CD4-positive, alpha-beta T cell (primary cell): ENCODE data around the gene VWDE. TPM values are rescaled to one million over a fixed set of nuclear protein-coding genes. Genes with fewer than 3 reads are reported as not detected.
"Not testable (repeated sequence)": the region's sequence is repeated elsewhere in the genome, so short reads cannot be mapped to it uniquely, and the experiment has no call there.

Experiments used
- ATAC-seq: fragments of 200-7000 bp; cut with Tn5 transposase; one replicate; pipeline ENCODE4 v1.10.0; 2022; ENCODE audit warnings: mild to moderate bottlenecking; ENCODE audit not compliant: poor library complexity
- CTCF ChIA-PET: fragments of 350-600 bp; sonication (Branson Sonifier 250); formaldehyde crosslinking; loops from one replicate; lab custom pipeline; 2021; ENCODE audit warnings: antibody characterized with exemption, inconsistent platforms; lab: Charles Lee
- POLR2A ChIA-PET: fragments of 350-600 bp; sonication (Branson Sonifier 250); formaldehyde crosslinking; loops from one replicate; lab custom pipeline; 2021; ENCODE audit warnings: antibody characterized with exemption, inconsistent platforms; lab: Charles Lee
- DNase-seq, 14 experiments: peaks; one replicate each; pipeline ENCODE4 v3.0.0-alpha.2; 2013 to 2020; ENCODE audit warnings: mixed read lengths in 2 of 14
- H3K27ac ChIP-seq, 2 donors: one replicate each; pipeline versions ENCODE4 v1.5.1 to v1.7.0; 2013; ENCODE audit warnings: low read length in 2 of 2, low read depth in 1 of 2, mild to moderate bottlenecking in 1 of 2
- H3K27me3 ChIP-seq, 2 experiments: 1 replicate in 1 of 2; 2 replicates in 1 of 2; pipeline versions ENCODE4 v1.6.1 to v1.7.0; 2013; ENCODE audit warnings: low read length in 2 of 2, control low read depth in 1 of 2, mild to moderate bottlenecking in 1 of 2, moderate library complexity in 1 of 2; ENCODE audit not compliant: insufficient read depth in 2 of 2, control insufficient read depth in 1 of 2
- H3K36me3 ChIP-seq: one replicate; pipeline ENCODE4 v1.6.1; 2013; ENCODE audit warnings: low read length, control low read depth; ENCODE audit not compliant: insufficient read depth
- H3K4me1 ChIP-seq: one replicate; pipeline ENCODE4 v1.6.1; 2013; ENCODE audit warnings: low read length, control low read depth; ENCODE audit not compliant: insufficient read depth
- H3K4me3 ChIP-seq: one replicate; pipeline ENCODE4 v1.5.1; 2013; ENCODE audit warnings: mild to moderate bottlenecking, low read length, moderate library complexity
- H3K9me3 ChIP-seq, 2 experiments: 1 replicate in 1 of 2; 2 replicates in 1 of 2; pipeline versions ENCODE4 v1.6.1 to v1.7.0; 2013; ENCODE audit warnings: low read length in 2 of 2, mild to moderate bottlenecking in 2 of 2, control low read depth in 1 of 2, moderate library complexity in 1 of 2; ENCODE audit not compliant: control insufficient read depth in 1 of 2, insufficient read depth in 1 of 2
- H3K27ac Mint-ChIP-seq: one replicate; pipeline ENCODE4 v1.8.0; 2020; ENCODE audit warnings: mixed read lengths
- H3K27me3 Mint-ChIP-seq: one replicate; pipeline ENCODE4 v1.8.0; 2021; ENCODE audit warnings: mixed read lengths
- H3K36me3 Mint-ChIP-seq: one replicate; pipeline ENCODE4 v1.8.0; 2021; ENCODE audit warnings: low read depth, mixed read lengths
- H3K4me1 Mint-ChIP-seq: one replicate; pipeline ENCODE4 v1.8.0; 2021; ENCODE audit warnings: low read depth, mixed read lengths
- H3K4me3 Mint-ChIP-seq: one replicate; pipeline ENCODE4 v1.8.0; 2020; ENCODE audit warnings: mild to moderate bottlenecking, mixed read lengths
- H3K9me3 Mint-ChIP-seq: one replicate; pipeline ENCODE4 v1.8.0; 2020; ENCODE audit warnings: mixed read lengths
- intact Hi-C, 2 experiments: fragments of 100-400 bp; cut with DNase I in 1 of 2; cut with micrococcal nuclease in 1 of 2; formaldehyde crosslinking; loops; one replicate each; pipeline versions ENCODE4 v1.15.1 to v1.9.0; 2023 to 2025; cut with DNase I, micrococcal nuclease
- total RNA-seq, 174 experiments: library from RNA in 2 of 174; stranded (reverse) in 2 of 174; gene quantifications; one replicate each; pipeline ENCODE4 v1.2.3 and lab custom pipeline; 2021 to 2026
- TF ChIP-seq, protein P1 (sequence below): fragments of 200-600 bp; IDR thresholded peaks from one replicate; pipeline ENCODE4 v1.8.0; 2022; ENCODE audit warnings: antibody characterized with exemption, mild to moderate bottlenecking

The VWDE gene
- total RNA-seq, 2 experiments from 2014 or later: 1.5 TPM

DNA sequence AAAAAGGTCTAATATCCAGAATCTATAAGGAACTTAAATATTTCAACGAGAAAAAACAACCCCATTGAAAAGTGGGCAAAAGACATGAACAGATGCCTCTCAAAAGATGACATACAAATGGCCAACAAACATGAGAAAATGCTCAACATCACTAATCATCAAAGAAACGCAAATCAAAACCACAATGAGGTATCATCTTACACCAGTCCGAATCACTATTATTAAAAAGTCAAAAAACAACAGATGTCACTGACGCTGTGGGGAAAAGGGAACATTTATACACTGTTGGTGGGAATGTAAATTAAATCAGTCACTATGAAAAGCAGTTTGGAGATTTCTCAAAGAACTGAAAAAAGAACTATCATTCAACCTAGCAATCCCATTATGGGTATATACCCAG, 6.0 kb downstream of the VWDE start:
- TF ChIP-seq, protein P1, sequence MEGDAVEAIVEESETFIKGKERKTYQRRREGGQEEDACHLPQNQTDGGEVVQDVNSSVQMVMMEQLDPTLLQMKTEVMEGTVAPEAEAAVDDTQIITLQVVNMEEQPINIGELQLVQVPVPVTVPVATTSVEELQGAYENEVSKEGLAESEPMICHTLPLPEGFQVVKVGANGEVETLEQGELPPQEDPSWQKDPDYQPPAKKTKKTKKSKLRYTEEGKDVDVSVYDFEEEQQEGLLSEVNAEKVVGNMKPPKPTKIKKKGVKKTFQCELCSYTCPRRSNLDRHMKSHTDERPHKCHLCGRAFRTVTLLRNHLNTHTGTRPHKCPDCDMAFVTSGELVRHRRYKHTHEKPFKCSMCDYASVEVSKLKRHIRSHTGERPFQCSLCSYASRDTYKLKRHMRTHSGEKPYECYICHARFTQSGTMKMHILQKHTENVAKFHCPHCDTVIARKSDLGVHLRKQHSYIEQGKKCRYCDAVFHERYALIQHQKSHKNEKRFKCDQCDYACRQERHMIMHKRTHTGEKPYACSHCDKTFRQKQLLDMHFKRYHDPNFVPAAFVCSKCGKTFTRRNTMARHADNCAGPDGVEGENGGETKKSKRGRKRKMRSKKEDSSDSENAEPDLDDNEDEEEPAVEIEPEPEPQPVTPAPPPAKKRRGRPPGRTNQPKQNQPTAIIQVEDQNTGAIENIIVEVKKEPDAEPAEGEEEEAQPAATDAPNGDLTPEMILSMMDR: no peak
- intact Hi-C loops: no loop called here
- POLR2A ChIA-PET: no interaction called here

DNA sequence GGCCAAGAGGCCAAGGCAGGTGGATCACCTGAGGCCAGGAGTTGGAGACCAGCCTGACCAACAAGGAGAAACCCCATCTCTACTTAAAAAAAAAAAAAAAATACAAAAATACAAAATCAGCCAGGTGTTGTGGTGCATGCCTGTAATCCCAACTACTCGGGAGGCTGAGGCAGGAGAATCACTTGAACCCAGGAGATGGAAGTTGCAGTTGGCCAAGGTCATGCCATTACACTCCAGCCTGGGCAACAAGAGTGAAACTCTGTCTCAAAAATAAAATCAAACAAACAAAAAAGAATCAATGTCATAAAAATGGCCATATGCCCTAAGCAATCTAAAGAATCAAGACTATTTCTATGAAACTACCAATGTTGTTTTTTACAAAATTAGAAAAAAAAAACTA, 7.0 kb downstream of the VWDE start:
- H3K36me3 ChIP-seq, CTCF ChIA-PET, H3K36me3 Mint-ChIP-seq, H3K9me3 Mint-ChIP-seq, H3K4me3 ChIP-seq, H3K9me3 ChIP-seq, H3K27ac ChIP-seq, H3K4me3 Mint-ChIP-seq, H3K27ac Mint-ChIP-seq, H3K27me3 ChIP-seq, H3K4me1 ChIP-seq, intact Hi-C loops, ATAC-seq, H3K4me1 Mint-ChIP-seq, POLR2A ChIA-PET, DNase-seq: not testable (repeated sequence)
- H3K27me3 Mint-ChIP-seq: peaks cover 18% of the 10 kb centered on the region

More for the DNA sequence above, 6.0 kb downstream of the VWDE start:
- H3K9me3 Mint-ChIP-seq: peaks cover 6% of the 10 kb centered on the region
- H3K36me3 Mint-ChIP-seq: no peaks in the 10 kb centered on the region
- Histone ChIP-seq H3K27me3 (no peaks in the 10 kb centered on the region), H3K27ac (no peak overlapping the region), H3K4me3 (no peak overlapping the region), H3K4me1 (no peaks in the 10 kb centered on the region), H3K36me3 (no peaks in the 10 kb centered on the region), H3K9me3 (peaks cover 0 to 5% of the 10 kb centered on the region in 2 experiments)
- DNase-seq: no peak
- ATAC-seq: no peak
- no peak overlapping the region for H3K27ac Mint-ChIP-seq
- CTCF ChIA-PET: no interaction called here
- peaks cover 21% of the 10 kb centered on the region for H3K27me3 Mint-ChIP-seq
- H3K4me1 Mint-ChIP-seq: peaks cover under 1% of the 10 kb centered on the region
- H3K4me3 Mint-ChIP-seq: no peak overlapping the region

DNA sequence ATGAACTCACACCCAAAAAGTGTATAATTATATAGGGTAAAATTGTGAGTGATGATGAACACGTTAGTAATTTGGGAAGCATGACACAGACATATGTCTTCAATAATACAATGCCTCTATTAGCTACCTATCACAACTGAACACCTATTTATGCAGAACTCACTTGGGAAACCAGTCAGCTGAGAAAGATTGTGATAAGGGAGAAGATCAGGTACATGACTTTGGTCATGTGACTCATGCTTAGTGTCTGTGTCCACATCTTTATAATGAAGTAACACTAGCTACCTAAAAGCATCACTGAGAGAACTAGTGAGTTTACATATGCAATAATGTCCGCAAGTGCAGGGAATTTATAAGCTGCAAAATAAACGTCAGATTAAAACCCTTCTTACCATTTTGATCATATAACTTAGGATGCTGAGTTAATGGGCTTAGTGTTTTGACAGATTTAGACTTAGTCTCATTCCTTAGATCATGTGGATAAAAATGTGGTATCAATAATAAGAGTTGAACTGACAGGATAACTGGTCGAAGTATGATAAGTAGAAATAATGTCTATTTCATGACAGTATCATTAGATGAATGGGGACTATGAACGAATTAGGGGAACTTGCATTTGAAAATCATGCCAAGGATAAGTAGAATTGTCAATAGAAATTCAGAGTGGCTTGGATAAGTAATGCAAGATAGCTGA, 11.6 kb downstream of the VWDE start:
- TF ChIP-seq, protein P1: no peak
- POLR2A ChIA-PET: no interaction called here
- Mint-ChIP-seq H3K4me3 (no peak overlapping the region), H3K27ac (no peak overlapping the region), H3K9me3 (no peaks in the 10 kb centered on the region), H3K4me1 (no peaks in the 10 kb centered on the region), H3K27me3 (no peaks in the 10 kb centered on the region), H3K36me3 (no peaks in the 10 kb centered on the region)
- intact Hi-C loops: loop anchor here in 1 of 2 experiments (2.0 kb wide), 1 partner anchor 97 kb away; no protein-coding TSS in a partner anchor
- H3K27ac ChIP-seq: no peak overlapping the region
- H3K27me3 ChIP-seq: no peaks in the 10 kb centered on the region
- H3K4me3 ChIP-seq: no peak overlapping the region
- DNase-seq (no peak), ATAC-seq (no peak)
- H3K9me3 ChIP-seq: no peaks in the 10 kb centered on the region
- CTCF ChIA-PET: no interaction called here
- no peaks in the 10 kb centered on the region for H3K4me1 ChIP-seq
- H3K36me3 ChIP-seq: no peaks in the 10 kb centered on the region
